HG03097 (cell line): ENCODE measurements around the gene RASGRF1.

Experiments used
- ATAC-seq: cut with Tn5 transposase; IDR thresholded peaks from one replicate; pipeline ENCODE4 v1.9.1; 2021; ENCODE audit not compliant: unreplicated experiment, low FRiP score

RASGRF1 gene

DNA sequence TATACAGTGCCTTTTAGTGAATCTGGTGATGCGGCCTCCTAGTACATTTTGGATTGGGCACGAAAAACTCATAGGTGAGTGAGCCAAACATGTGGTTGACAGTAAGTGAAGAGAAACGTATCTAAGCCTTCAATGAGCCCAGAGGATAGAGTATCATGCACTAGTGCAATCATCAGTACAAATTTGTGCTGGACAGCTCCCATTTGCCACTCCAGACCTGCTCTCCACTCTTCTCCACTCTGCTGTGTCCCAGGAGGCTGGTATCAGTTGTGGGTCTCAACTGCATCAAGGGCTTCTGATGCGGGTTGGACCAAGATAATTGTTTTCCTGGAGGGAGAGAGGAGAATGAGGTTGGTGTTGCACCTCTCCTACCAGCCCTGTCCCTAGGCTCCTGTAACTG lies 9.1 kb upstream of the RASGRF1 start:
- no peak for ATAC-seq

DNA sequence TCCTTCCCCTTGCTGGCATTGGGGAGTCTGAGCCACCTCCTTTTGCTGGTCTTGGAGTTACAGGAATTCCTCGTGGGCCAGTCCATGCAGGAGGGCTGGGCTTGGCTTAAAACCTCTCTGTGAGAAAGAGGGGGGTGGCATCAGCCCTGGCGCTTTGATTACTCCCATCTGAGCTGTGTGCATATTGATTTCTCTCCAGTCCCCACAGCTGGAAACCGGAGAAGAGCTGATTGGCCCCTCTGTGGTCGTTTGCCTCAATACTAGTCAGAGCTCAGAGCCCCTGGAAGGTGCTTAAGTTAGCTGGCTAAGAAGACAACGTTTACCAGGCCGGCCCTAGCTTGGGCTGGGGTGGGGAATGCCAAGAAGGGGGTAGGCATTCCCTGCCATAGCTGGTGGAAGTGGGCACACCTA lies 4.0 kb upstream of the RASGRF1 start:
- no peak for ATAC-seq

DNA sequence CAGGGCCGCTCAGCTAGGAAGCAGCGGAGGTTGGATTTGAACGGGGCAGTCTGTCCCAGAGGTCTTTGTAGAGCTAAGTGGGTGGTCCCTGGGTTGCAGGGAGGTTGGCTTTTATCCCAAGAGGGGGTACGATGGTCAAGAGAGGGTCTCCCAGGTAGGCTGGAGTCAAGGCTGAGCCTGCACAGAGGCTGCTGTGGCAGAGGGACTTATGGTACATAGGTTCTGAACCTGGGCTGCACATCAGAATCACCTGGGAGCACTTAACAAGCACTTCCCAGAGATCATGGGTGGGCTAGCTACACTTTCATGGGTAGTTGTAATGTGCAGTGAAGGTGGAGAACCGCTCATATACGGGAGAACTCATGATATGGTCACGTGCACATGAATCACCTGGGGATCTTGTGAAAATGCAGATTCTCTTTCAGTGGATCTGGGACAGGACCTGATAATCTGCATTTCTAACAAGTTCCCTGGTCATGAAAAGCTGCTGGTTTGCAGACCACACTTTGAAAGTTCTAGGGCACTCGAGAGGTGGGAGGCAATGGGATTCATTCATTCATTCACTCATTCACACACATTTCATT lies 2.9 kb upstream of the RASGRF1 start:
- ATAC-seq, result no peak

DNA sequence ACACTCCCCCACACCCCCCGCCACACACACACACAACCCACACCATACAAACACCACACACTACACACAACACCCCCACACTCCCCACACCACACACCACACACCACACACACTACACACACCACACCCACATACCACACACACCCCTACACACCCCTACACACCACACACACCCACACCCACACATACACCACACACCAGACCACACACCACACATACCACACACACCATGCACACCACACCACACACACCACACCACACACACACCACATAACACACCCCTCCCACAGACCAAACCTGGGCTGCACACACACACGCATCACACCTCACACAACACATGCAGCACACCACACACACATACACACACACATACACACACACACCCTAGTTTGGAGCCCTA lies 1.8 kb upstream of the RASGRF1 start:
- ATAC-seq, result no peak

DNA sequence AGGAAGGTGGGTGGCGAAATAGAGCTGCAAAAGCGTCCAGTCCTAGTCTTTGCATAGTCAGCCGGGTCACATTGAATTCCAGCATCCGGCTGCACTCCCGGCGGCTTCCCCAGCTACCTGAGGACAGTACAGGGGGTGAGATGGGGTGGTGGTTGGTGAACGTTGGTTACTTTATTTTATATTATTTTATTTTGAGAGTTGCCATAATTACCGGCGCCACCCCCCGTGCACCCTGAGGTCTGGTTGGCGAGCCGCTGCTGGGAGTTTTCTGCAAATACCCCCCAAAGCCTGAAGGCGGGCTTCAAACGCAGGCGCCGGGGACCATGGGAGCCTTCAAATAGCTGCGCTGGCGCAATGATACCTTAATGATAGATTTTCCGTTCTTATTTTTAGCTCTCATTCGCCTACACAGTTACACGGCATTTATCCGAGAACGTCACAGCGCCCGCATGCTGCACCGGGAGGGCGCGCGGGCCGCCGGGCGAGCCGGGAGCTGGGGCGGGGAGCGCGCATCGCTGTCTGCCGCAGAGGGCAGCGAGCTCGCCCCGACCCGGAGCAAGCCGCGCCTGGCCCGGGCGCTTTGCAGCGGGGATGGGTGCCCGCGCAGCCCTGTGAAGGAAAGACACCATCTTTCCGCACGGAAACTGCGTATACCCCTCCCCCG lies 756 bp upstream of the RASGRF1 start:
- no peak for ATAC-seq

DNA sequence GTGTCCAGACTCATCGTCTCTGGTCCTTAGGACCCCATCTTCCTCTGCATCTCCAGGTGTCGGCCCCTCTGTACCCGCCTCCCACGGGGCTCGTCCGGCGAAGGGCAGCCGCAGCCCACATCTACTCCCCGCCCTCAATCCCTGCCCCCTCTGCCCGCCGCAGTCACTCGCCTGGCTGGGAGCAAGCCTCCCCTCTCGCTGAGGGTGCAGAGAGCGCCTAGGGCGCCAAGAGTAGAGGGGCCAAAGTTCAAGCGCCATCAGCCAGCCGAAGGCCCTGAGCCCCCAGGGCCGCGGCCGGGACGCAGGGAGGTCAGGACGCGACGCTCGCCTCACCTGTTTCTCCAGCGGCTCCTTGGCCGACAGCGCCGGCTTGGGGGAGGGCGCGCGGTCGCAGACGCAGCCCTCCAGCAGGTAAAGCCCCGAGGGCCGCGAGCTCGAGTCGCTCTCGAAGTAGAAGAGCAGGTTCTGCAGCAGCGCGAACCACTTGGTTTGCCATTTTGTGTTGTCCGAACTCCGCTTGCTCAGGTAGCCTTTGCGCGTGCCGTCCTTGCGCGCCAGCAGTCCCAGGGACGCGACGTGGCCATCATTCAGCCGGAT lies 592 bp downstream of the RASGRF1 start:
- no peak for ATAC-seq

DNA sequence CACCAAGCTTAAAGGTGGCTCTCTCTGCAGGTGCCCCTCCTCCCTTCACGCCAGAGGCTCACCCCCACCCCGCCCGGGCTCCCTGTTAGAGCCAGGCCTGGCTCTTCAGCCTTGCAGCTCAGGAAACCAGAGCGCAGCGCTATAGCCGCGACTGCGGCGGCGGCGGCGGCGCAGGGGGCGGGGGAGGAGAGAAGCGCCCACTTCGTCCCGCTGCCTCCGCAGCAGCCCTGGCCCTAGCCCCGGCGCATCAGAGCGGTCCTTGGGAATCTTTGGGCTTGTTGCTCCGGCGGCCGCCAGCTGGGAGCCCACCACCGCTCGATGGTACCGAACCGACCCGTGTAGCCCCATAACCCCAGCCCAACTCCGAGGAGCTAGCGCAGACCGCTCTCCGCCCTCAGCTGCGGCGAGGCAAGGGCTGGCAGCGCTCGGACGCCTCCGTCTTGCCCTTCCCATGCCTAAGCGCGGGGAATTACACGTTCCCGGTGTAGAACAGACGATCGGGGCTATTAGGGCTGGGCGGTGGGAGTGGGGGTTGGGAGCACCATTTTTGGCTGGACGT lies 1.2 kb downstream of the RASGRF1 start:
- no peak for ATAC-seq

DNA sequence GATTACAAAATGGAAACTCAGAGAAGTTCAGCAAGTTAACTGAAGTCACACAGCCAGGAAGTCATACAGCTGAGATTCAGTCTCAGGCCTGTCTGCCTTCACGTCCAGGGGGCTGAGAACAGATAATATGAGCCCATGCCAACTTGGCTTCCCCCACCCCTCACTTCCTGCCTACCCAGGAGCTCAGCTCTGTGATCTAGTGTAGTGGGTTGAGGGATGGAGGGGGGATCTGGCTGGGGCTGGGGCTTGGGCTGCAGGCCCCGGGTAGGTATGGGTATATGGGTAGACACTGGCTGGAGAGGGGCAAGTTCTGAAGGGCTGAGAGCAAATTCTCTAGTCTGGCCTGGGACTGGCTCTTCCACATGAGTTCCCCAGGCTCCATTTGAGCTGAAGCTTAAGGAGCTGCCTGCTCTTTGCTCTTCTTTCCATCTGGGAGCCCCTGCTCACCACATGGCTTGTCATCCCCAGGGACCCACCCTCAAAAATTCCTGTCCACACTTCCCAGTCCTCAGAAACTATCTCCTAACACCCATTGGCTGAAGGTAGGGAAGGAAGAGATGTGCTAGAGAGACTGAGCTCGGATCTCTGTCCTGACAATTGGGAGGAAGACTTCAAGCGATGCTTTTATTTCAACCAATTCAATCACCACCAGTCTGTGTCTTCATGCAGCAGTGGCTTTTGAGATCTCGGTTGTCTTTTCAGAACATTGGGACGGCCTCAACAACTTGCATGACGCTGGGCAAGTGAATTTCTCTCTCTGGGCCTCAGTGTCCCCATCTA lies 2.0 kb downstream of the RASGRF1 start:
- ATAC-seq, result no peak

DNA sequence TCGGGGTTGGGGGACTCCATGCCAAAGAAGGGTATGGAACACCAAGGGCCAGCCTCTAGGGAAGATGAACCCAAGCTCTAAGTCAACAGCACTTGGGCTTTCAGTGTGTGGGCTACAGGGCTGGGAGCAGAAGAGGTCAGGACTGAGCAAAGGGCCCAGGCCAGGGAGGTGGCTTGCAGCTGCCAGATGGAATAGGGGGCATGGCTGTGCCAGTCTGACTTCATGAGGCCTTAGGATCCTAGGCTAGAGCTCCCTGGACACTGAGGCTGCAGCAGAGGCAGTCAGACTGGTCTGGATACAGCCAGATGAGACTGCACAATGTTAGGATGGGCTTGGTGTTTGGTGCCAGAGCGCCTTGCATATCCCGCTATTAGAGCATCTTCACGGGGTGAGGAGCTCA lies 3.8 kb downstream of the RASGRF1 start:
- no peak for ATAC-seq

DNA sequence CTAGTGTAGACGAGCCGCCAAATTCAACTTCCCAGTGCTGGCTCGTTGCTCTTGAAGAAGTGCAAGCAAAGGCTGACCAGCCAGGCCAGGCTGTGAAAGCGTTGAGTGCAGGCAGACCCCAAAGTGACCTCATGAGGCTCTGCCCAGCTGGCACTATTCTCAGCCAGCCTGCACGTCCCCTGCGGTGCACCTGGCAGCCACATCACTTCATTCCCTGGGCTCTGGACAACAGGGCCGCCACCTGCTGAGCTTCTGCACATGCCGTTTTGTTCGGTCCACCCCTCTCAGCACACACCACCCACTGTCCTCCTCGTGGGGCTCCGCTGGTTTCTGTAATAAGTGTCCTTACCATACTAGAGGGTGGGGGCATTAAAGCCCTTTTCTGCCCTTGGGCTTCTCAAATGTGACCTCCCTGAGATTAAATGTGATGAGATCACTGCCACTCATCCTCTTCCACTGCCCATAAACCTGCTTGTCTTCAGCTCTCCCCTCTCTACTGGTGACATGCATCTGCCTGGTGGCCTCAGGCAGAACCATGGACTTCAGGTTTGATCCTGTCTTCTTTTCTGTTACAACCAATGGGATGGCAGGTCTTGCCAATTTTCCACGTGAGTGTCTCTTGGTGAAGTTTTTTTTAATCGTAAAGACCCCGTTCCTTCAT lies 6.1 kb downstream of the RASGRF1 start:
- ATAC-seq, result no peak

DNA sequence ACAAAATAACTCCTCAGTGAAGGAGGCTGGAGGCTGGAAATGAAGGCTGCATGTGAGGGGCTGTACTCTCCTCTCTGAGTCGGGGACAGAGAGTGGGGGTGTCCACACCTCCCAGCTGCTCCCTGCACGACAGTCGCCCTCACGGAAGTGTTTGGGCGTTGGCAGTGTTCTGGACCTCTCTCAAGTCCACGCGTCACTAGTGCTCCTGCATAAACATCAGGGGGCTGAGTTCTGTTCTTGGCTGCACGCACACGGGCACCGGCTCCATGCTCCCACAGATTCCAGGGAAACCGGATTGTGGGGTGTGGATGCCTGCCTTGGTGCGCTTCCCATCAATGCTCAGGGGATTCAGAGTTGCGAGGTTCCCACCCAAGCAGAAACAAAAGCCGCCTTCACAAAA lies 7.4 kb downstream of the RASGRF1 start:
- no peak for ATAC-seq

DNA sequence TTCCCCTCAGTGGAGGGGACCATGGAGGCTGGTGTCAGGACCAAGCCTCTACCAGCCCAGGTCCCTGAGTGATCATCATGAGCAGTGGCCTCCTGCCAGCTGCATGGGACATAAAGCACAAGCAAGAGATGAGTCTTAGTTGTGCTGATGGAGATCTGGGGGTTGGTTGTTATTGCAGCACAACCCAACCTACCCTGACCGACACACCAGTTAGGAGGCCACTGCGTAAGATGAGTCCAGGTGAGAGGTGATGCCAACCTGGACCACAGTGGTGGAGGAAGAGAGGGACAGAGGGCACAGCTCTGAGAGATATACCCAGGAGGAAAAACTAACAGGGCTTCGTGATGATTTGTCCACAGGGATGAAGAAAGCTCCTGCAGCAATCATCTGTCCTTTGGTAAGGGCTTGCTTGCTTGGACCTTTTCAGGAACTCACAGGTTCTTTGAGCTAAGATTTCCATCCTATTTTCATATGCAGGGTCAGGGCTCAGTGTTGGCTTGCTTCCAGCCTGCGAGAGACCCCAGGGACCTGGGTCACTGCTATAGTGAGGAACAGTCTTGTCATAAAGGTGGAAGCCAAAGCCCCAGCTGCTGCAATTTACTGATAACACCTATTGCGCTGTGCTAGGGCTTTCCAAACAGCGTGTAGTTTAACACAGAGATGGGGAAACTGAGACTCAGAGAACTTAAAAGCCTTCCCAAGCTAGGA lies 8.1 kb downstream of the RASGRF1 start:
- ATAC-seq, result no peak

DNA sequence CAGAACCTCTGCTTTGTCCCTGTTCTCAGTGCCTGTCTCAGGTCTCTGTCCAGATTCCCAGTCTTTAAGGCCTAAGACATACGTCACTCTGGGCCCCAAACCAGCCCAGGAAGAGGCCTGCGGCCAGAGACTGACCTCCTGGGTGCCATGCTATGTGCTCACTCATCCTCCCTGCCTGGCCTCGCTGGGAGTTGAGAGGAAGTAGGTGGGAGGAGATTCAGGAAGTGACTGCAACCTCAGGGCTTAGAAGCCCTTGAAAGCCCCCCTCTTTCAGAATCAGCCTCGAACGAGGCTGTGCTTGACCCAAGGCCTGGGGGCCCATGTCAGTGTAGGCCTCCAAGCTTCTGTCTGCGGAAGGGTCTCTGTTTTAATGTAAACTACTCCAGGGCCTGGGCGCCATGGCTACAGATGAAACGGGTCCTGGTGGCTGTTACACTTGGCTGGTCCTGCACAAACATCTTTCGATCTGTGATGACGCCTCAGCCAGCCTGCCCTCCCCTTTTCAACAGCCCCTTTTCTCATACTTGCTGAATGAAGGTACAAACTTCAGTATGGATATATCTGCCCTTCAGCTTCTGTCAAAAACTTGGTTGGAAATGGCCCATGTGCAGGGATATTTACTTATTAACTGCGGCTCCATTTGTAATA lies 11.7 kb downstream of the RASGRF1 start:
- no peak for ATAC-seq

DNA sequence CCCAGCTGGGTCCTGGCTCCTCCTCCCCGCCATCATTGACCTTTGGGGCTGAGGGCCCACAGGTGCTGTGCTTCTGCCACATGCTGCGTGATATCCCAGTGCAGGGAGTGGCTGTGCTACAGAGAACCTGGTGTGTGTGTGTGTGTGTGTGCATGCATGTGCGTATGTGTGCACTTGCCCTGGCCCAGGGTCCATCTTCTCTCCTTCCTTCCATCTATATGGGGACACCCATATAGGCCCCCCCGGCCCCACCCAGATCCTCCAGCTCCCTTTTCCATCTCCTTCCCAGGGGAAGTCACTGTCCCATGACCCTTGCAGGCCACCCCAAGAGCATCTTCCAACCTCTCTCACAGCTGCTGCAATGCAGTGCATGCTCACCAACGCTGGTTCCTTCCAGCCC lies 12.6 kb downstream of the RASGRF1 start:
- no peak for ATAC-seq

DNA sequence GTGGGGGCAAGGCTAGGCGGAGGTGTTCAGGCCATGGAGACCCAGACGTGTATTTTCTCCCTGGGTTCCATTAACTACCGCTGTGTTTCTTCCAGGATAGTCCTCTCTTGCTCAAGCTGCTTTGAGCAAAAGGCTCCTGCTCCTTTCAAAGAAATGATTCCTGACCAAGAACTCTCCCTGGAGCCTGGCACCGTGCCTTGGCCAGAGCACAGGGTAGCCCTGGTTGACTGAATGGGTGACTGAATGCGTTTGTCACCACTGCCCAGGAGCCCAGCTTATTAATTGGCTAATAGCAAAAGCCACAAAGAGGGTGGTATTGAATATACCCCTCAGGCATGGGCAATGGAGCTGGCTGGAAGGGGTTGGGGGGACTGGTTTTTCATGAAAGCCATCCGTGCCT lies 13.9 kb downstream of the RASGRF1 start:
- ATAC-seq, result no peak

DNA sequence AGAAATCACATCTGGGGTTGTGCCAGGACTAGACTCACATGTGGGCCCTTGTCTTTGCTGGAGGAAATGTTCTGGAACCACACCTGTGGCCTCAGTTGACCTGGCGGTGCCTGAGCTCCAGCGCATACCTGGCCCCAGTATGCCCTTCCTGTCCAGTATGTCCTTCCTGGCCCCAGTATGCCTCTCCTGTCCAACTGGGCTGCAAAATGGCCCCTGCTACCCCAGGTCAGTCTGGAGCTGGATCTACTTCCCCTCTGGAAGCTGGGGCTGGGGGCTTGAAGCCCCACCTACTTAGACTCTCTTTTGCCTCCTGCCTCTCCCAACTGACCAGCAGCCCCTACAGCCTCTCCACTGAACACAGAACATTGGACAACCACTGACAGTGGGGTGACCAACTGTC lies 15.3 kb downstream of the RASGRF1 start:
- ATAC-seq, result no peak

DNA sequence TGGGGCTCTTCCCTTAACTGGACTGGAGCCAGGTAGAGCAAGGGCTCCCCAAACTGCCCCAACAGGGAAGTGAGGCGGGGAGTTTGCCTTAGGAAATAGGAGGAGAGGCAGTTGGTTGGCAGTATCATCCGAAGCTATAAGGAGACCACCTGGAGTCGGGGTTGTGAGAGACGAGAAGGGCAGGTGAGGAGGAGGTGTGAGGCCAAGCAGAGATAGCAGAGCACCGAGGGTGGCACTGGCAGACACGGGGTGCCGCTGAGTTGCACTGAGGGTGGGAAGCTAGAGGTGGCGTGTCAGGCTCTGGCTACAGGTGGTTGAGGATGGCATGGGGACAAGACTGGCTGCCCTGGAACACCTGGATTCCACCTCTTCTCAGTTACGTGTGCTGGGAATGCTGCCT lies 17.2 kb downstream of the RASGRF1 start:
- ATAC-seq, result no peak

DNA sequence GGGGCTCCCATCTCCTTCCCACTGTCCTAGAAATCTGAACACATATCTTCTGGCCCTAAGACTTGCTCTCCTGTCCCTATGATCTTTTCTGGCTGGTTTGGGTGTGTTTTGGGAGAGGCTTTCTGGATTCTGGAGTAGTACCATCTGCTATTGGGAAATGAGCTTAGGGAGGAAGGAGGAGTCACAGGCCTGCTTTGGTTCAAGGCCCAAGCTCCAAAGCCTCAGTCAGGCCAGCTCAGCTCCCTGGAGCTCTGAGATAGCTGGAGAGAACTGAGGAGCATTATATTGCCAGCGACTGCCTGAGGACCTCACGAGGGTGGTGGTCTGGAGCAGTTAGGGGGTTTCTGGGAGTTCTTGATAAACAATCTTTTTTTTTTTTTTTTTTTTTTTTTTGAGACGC lies 18.7 kb downstream of the RASGRF1 start:
- no peak for ATAC-seq

DNA sequence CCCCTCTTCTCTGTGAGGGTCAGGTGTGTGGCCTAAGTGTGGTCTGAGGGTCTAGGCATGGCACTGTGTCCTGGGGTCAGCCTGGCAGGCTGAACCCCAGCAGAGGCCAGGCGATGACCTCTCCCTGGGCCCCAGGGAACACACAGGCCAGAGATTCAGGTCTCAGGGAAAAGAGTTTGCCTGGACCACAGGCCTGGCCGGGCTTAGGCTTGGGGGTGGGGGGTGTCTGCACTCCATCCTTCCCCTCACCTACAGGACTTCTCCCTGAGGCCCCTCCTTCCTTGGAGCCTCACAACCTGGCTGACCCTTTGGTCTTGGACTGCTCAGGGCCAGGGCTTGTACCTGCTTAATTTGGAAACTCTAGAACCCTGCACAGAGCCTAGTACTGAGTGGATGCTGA lies 21.8 kb downstream of the RASGRF1 start:
- no peak for ATAC-seq

DNA sequence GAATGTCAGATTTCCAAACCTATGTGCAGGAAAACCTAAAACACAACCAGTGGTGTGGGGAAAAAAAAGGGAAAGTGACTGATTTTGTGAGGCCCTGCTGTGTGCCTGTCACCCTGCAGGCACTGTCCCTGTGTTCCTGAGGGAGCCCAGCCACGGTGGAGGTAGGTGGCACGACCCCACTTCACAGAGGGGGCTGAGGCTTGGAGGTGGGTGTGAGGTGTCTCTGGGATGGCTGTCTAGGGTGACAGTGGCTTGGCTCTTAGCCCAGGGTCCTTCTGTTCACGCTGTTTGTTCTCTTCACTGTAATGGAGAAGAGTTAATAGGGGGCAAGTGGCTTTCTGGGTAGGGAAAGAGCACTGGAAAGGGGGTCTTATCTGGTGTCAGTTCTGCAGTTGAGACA lies 22.6 kb downstream of the RASGRF1 start:
- ATAC-seq, result no peak
